GM12878 (cell line): ENCODE measurements around the gene CTCFL. TPM values are rescaled to one million over a fixed set of nuclear protein-coding genes. Genes with fewer than 3 reads are reported as not detected.
"Not testable (repeated sequence)": the region's sequence is repeated elsewhere in the genome, so short reads cannot be mapped to it uniquely, and the experiment has no call there.

ENCODE experiments used
- ATAC-seq: fragments of 200-7000 bp; cut with Tn5 transposase; 3 replicates; pipeline ENCODE4 v1.9.1; 2020; ENCODE audit warnings: mild to moderate bottlenecking, moderate library complexity
- BruUV-seq: library from RNA; stranded (reverse); fragments of 400-500 nt; replicated peaks from 2 replicates; lab custom pipeline; 2021; lab: Mats Ljungman, UMichigan
- CTCF ChIA-PET: fragments of 300-600 bp; sonication (Branson Sonifier 250); formaldehyde crosslinking; extraction: SDS; loops from one replicate; lab custom pipeline; 2021; ENCODE audit warnings: inconsistent platforms; lab: Yijun Ruan, JAX
- POLR2A ChIA-PET: fragments of 350-600 bp; formaldehyde crosslinking; extraction: SDS; loops from one replicate; lab custom pipeline; 2021; ENCODE audit warnings: inconsistent platforms; lab: Charles Lee
- RAD21 ChIA-PET: fragments of 300-600 bp; sonication (Branson Sonifier 250); formaldehyde crosslinking; loops from one replicate; lab custom pipeline; 2023; ENCODE audit warnings: antibody characterized with exemption; ENCODE audit not compliant: unreplicated experiment; lab: Charles Lee
- SMC1A ChIA-PET: fragments of 300-600 bp; sonication (Branson Sonifier 250); formaldehyde crosslinking; loops from one replicate; lab custom pipeline; 2023; ENCODE audit not compliant: unreplicated experiment, uncharacterized antibody; lab: Charles Lee
- DNase-seq: peaks from one replicate; pipeline ENCODE4 v3.0.0-alpha.2; 2011; ENCODE audit warnings: low read depth, low spot score
- FAIRE-seq: peaks from 3 replicates; lab custom pipeline; 2011; peaks lifted over from hg19 to GRCh38; lab: Jason Lieb, UNC
- H2AFZ ChIP-seq: 2 replicates; pipeline ENCODE4 v1.6.0; 2011; ENCODE audit warnings: low read depth, low read length, control low read depth; ENCODE audit not compliant: control insufficient read depth
- H3K27ac ChIP-seq: 2 replicates; pipeline ENCODE4 v1.5.1; 2011; ENCODE audit warnings: control low read depth; ENCODE audit not compliant: control insufficient read depth, insufficient read depth
- H3K27me3 ChIP-seq, 2 experiments: replicated peaks in 1 of 2; 2 replicates each; pipeline versions ENCODE4 v1.6.0 to v1.6.1; 2011; ENCODE audit warnings: low read length in 1 of 2; ENCODE audit not compliant: control insufficient read depth in 2 of 2, insufficient read depth in 2 of 2
- H3K36me3 ChIP-seq, 2 experiments: 2 replicates each; pipeline ENCODE4 v1.5.1; 2011; ENCODE audit warnings: low read length in 1 of 2; ENCODE audit not compliant: control insufficient read depth in 2 of 2, insufficient read depth in 2 of 2
- H3K4me1 ChIP-seq: 2 replicates; pipeline ENCODE4 v1.6.1; 2011; ENCODE audit warnings: mild to moderate bottlenecking, low read length, moderate library complexity, mixed read lengths; ENCODE audit not compliant: control insufficient read depth, insufficient read depth
- H3K4me2 ChIP-seq: 2 replicates; pipeline ENCODE4 v1.6.0; 2011; ENCODE audit warnings: control low read depth; ENCODE audit not compliant: control insufficient read depth, insufficient read depth
- H3K4me3 ChIP-seq: fragments of 200-600 bp; sonication (generic); 2 replicates; pipeline ENCODE4 v1.5.1; 2016
- H3K79me2 ChIP-seq: 2 replicates; pipeline ENCODE4 v1.6.0; 2011; ENCODE audit warnings: low read length; ENCODE audit not compliant: control insufficient read depth, insufficient read depth
- H3K9ac ChIP-seq: 2 replicates; pipeline ENCODE4 v1.8.0; 2011; ENCODE audit warnings: low read length, control low read depth, mixed read lengths; ENCODE audit not compliant: control insufficient read depth, insufficient read depth
- H3K9me3 ChIP-seq: replicated peaks from 3 replicates; pipeline ENCODE4 v1.5.1; 2011; ENCODE audit warnings: mild to moderate bottlenecking, low read length; ENCODE audit not compliant: control insufficient read depth, insufficient read depth
- H4K20me1 ChIP-seq: 2 replicates; pipeline ENCODE4 v1.6.0; 2011; ENCODE audit not compliant: control insufficient read depth, insufficient read depth
- RUNX3 ChIP-seq: IDR thresholded peaks from 2 replicates; pipeline ENCODE4 v1.6.1; 2012; ENCODE audit warnings: low read length, inconsistent platforms
- WGBS: methylation state at CpG from one replicate; pipeline ENCODE4 v1.1.6; 2016; ENCODE audit warnings: low lambda C conversion rate; ENCODE audit not compliant: insufficient replicate concordance, insufficient coverage; ENCODE audit errors: missing lambda C conversion rate; 5-methylcytosine and 5-hydroxymethylcytosine counted together
- in situ Hi-C: fragments of 300-500 bp; cut with MboI; formaldehyde crosslinking; loops from 9 replicates; pipeline ENCODE4 v1.14.3; 2018; ENCODE audit warnings: mixed read lengths
- intact Hi-C: fragments of 100-400 bp; cut with micrococcal nuclease; formaldehyde crosslinking; loops from one replicate; pipeline ENCODE4 v1.14.2; 2022; ENCODE audit not compliant: unreplicated experiment
- polyA plus RNA-seq, 11 experiments: library from polyadenylated mRNA; depleted of rRNA in 4 of 11; unstranded in 6 of 11; stranded (reverse) in 5 of 11; fragments of >200 nt; fragmentation: Nextera tagmentation in 4 of 11; fragmentation: Illumina TruSeq in 1 of 11; extraction: Ambion mirVana in 4 of 11; extraction: Trizol in 1 of 11; gene quantifications; 1 replicate in 1 of 11; 2 replicates in 10 of 11; pipeline versions ENCODE4 v1.2.1 to v1.2.3, GENCODE V29; 2011 to 2016; ENCODE audit warnings: inconsistent platforms in 2 of 11, missing spikeins in 2 of 11, low read depth in 1 of 11
- total RNA-seq, 4 experiments: library from RNA; depleted of rRNA in 3 of 4; stranded (reverse); fragments of >200 nt in 3 of 4; fragmentation: Illumina TruSeq in 1 of 4; extraction: Trizol in 1 of 4; gene quantifications; 2 replicates each; pipeline versions ENCODE4 v1.2.1 to v1.2.3, GENCODE V29; 2013 to 2021
- TF ChIP-seq, protein P1 (sequence below): IDR thresholded peaks from 2 replicates; pipeline ENCODE4 v1.6.1; 2011; ENCODE audit warnings: mild to moderate bottlenecking, low read depth, low read length, moderate library complexity; ENCODE audit not compliant: insufficient replicate concordance
- TF ChIP-seq, protein P2 (sequence below): fragments of 450-650 bp; IDR thresholded peaks from 2 replicates; pipeline ENCODE4 v1.6.1; 2017; ENCODE audit warnings: mild to moderate bottlenecking
- TF ChIP-seq, protein P3 (sequence below): fragments of 450-650 bp; IDR thresholded peaks from 2 replicates; pipeline ENCODE4 v1.6.1; 2017; ENCODE audit warnings: mild to moderate bottlenecking, moderate library complexity

CTCFL gene
- total and polyA plus RNA-seq, 10 of the 15 experiments (the other 5 are each of a cell fraction or from before 2014, with no cell fraction given), result 0.06 to 0.20 (median 0.11) TPM; not detected in 4

DNA sequence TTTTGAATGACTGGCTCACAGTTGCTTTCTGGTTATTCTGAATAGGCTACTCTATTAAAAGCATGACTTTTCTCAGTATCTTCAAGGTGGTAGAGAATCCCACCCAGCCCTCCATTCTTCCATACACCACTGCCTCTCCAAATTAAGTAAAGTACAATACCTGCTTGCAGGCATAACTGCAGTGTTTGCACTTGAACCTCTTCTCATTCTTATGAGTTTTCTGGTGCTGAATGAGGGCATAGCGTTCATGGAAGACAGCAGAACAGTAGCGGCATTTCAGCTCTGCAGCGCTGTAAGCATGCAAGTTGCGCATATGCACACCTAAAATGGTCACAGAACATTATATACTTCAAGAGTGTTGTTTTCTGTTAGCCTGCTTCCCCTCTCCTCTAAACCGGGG, 12.5 kb downstream of the CTCFL start (continued):
- TF ChIP-seq, protein P1, sequence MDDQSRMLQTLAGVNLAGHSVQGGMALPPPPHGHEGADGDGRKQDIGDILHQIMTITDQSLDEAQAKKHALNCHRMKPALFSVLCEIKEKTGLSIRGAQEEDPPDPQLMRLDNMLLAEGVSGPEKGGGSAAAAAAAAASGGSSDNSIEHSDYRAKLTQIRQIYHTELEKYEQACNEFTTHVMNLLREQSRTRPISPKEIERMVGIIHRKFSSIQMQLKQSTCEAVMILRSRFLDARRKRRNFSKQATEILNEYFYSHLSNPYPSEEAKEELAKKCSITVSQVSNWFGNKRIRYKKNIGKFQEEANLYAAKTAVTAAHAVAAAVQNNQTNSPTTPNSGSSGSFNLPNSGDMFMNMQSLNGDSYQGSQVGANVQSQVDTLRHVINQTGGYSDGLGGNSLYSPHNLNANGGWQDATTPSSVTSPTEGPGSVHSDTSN, result no peak
- TF ChIP-seq, protein P2, sequence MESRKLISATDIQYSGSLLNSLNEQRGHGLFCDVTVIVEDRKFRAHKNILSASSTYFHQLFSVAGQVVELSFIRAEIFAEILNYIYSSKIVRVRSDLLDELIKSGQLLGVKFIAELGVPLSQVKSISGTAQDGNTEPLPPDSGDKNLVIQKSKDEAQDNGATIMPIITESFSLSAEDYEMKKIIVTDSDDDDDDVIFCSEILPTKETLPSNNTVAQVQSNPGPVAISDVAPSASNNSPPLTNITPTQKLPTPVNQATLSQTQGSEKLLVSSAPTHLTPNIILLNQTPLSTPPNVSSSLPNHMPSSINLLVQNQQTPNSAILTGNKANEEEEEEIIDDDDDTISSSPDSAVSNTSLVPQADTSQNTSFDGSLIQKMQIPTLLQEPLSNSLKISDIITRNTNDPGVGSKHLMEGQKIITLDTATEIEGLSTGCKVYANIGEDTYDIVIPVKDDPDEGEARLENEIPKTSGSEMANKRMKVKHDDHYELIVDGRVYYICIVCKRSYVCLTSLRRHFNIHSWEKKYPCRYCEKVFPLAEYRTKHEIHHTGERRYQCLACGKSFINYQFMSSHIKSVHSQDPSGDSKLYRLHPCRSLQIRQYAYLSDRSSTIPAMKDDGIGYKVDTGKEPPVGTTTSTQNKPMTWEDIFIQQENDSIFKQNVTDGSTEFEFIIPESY, result no peak
- TF ChIP-seq, protein P3, sequence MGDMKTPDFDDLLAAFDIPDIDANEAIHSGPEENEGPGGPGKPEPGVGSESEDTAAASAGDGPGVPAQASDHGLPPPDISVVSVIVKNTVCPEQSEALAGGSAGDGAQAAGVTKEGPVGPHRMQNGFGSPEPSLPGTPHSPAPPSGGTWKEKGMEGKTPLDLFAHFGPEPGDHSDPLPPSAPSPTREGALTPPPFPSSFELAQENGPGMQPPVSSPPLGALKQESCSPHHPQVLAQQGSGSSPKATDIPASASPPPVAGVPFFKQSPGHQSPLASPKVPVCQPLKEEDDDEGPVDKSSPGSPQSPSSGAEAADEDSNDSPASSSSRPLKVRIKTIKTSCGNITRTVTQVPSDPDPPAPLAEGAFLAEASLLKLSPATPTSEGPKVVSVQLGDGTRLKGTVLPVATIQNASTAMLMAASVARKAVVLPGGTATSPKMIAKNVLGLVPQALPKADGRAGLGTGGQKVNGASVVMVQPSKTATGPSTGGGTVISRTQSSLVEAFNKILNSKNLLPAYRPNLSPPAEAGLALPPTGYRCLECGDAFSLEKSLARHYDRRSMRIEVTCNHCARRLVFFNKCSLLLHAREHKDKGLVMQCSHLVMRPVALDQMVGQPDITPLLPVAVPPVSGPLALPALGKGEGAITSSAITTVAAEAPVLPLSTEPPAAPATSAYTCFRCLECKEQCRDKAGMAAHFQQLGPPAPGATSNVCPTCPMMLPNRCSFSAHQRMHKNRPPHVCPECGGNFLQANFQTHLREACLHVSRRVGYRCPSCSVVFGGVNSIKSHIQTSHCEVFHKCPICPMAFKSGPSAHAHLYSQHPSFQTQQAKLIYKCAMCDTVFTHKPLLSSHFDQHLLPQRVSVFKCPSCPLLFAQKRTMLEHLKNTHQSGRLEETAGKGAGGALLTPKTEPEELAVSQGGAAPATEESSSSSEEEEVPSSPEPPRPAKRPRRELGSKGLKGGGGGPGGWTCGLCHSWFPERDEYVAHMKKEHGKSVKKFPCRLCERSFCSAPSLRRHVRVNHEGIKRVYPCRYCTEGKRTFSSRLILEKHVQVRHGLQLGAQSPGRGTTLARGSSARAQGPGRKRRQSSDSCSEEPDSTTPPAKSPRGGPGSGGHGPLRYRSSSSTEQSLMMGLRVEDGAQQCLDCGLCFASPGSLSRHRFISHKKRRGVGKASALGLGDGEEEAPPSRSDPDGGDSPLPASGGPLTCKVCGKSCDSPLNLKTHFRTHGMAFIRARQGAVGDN, result no peak
- TF ChIP-seq RUNX3, result no peak
- TF ChIP-seq, all 136 proteins: peak for 0

DNA sequence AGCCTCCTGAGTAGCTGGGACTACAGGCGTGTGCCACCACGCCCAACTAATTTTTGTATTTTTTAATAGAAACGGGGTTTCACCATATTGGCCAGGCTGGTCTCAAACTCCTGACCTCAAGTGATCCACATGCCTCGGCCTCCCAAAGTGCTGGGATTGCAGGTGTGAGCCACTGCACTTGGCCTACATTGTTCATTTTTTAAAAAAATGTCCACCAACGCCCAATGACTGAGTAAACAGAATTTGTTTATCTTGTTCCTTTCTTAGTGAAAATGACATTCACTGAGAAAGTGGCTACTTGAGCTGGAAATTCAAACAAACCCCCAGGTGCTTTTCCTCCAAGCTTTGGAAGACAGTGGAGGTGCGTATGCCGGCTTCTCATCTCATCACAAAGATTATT, 13.2 kb downstream of the CTCFL start:
- H3K4me3 ChIP-seq, H3K27me3 ChIP-seq, H3K9me3 ChIP-seq, ATAC-seq, H3K4me1 ChIP-seq, H3K4me2 ChIP-seq, H3K27ac ChIP-seq, H3K79me2 ChIP-seq, FAIRE-seq, BruUV-seq, H2AFZ ChIP-seq, H3K9ac ChIP-seq, POLR2A ChIA-PET, H3K36me3 ChIP-seq, H4K20me1 ChIP-seq, DNase-seq: not testable (repeated sequence)
- CTCF ChIA-PET, result interaction anchor here (1.0 to 2.7 kb wide), 3 partner anchors 12 to 87 kb away, joined by 3 to 17 read pairs (median 5); no protein-coding TSS in a partner anchor
- RAD21 ChIA-PET, result interaction anchor here (0.6 to 0.7 kb wide), 2 partner anchors 130 to 673 kb away, joined by 3 read pairs; no protein-coding TSS in a partner anchor
- intact Hi-C loops, result loop anchor here (5.0 kb wide), 1 partner anchor 701 kb away; no protein-coding TSS in a partner anchor
- SMC1A ChIA-PET, result interaction anchor here (1.0 to 1.3 kb wide), 3 partner anchors 14 to 106 kb away, joined by 3 read pairs; no protein-coding TSS in a partner anchor
- WGBS, result 63% methylated on average over 7 of the region's 7 CpGs
- in situ Hi-C loops, result loop anchor here (5.0 kb wide), 1 partner anchor 81 kb away; no protein-coding TSS in a partner anchor
